HG02759 (cell line): Measurements from ENCODE around the gene COL23A1.
A peak's percentile ranks its signal among the peaks of the same experiment; 100 is the strongest.
"Not testable (repeated sequence)": the region's sequence is repeated elsewhere in the genome, so short reads cannot be mapped to it uniquely, and the experiment has no call there.

Experiments used
- ATAC-seq: cut with Tn5 transposase; IDR thresholded peaks from one replicate; pipeline ENCODE4 v1.9.1; 2021; ENCODE audit warnings: mild to moderate bottlenecking, moderate library complexity; ENCODE audit not compliant: unreplicated experiment

The COL23A1 gene

DNA sequence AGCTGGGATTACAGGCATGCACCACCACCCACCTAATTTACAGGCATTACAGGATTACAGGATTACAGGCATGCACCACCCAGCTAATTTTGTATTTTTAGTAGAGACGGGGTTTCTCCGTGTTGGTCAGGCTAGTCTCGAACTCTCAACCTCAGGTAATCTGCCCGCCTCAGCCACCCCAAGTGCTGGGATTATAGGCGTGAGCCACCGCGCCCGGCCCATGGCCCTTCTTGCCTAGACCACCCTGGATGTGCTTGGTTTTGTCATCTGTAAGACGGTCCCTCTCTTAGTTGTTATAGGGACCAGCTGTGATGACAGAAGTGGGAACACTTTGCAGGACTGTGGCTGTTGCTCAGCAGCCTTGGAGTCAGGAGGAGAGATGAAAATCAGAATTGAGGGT is 354.1 kb downstream of the COL23A1 start:
- no peak for ATAC-seq

DNA sequence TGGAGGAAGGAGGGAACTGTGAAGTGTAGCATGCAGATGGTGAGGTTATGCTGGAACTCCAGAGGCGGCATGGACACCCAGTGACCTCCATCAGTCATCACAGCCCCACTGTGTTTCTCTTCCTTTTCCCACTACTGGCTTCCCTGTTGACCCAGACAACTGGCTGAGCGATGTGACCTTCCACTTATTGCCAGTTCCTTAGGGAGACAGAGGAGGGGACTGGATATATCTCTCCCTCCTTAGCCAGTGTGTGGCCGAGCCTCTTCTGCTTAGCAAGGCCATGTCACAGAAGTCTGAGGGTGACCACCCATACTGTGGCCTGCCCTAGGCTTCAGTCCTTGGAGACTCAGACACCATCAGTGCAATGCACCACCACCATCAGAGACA is 354.6 kb downstream of the COL23A1 start:
- no peak for ATAC-seq

DNA sequence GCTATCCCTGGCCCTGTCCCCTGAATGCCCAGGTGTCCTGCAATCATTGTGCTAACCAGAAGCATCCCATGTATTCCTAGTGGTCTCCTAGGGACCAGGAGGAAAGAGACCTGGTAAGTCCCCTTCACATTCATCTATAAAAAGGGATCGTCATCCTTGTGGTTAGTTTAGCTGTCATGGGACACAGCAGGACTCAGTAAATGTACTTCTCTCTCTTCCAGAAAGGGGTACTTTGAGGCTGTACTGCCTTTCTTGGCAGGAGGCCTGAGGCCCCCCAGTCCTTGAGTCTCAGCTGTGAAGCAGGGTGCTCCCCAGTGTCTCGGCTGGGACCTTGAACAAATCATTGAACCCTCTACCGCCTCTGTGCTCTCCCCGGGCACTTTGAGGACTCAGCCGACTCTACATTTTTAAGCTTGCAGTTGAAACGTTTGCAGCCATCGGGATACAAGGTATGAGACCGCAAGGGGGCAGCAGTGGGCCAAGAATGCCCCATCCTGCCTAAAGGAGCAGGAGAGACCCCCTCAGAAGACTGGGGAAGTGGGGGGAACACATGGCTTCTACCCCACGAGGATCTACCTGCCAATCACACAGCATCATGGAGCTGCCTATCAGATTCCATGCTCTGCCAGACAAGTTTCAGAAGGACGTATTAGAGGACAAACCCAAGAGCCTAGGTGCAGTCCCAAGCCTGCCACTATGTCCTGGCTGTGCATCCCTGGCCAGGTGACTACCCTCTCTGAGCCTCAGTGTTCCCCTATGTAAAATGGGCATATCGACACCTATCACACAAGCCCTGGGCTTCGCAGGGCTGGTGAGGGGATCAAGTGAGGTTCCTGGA is 355.2 kb downstream of the COL23A1 start:
- ATAC-seq, result no peak

DNA sequence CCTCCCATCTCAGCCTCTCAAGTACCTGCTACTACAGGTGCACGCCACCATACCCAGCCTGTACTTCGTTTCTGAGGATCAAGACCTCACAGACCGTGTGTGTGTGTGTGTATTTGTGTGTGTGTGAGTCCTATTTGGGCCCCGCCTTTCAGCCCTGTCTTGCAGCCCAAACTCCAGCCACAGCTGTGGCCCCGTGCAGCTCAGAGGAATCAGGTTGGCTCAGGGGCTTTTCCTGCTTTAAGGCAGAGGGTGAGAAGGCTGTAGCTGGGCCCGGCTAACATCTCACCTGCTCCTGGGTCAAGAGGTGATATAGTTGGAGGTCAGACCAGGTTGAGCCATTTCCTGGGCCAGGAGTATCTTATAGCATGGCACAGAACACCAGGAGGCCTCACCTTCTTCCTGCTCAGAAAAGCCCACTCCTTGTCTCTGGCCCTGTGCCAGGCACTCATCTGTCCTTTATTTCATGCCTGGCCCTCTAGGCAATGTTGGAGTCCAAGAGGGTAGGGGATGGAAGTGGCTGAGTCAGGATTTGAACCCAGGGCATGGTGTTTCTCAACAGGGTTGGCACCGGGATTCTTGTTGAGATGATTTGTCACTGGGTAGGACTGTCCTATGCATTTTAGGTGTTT is 356.0 kb downstream of the COL23A1 start:
- ATAC-seq, result no peak

DNA sequence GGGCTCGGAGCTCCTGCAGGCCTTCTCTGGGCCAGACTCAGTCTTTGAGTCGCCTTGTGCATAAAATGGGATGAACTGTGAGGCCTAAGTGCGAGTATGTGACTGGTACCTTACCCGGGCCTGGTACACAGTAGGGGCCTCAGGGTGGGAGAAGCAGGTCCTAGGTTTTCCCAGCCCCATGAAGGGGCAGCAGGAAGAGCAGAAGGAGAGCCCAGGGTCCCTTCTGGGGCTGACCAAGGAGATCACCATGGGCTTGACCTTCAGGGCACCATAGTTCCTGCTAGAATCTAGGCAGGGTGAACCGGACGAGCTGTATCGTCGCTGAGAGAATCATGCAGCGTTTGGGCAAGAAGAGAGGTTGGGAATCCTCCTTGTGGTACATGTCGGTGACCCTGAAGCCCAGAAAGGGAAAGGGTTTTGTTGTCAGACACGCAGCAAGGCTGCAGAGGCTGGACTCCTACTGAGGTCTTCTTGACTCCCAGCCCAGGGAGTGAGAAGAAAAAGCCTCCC is 357.2 kb downstream of the COL23A1 start:
- no peak for ATAC-seq

DNA sequence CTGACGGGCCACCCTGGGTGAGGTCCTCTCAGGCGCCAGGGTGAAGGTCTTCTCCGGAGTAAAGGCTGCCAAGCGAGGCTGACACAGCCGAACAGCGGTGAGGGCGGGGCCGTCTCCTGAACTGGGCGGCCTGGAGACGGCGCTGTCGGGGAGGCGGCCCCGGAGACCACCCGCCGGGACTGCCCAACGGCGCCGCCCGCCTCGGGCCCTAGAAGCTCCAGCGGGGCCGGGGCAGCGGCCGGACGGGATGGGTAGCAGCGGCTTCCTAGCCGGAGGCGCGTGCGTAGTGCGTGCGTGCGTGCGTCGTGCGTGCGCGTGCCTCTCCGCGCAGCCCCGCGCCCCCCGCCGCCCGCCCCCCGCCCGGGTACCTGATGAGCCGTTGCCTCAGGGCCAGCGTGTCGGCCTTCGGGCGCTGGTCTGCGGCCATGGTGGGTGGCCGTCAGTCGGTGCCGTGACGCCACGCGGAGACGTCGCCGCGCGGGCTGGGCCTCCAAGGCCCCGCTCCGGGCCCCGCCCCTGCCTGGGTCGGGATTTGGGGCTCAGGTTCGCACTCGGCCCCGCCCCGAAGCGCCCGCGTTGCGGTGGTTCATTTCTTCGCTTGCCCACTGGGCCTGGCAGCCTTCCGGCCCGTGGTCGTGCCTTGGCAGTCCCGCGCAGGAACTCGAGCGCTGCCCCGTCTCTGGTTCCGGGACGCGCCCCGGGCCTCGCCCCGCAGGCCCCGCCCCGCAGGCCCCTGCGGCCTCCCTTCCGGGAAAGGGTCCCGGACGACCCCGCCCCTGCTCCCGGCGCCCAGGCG is 357.9 kb downstream of the COL23A1 start, which contains the start of gene PHYKPL:
PHYKPL (minus strand) TSS at position 679 of the 796 bp plus-strand sequence; CDS start at position 427, 252 bp downstream.
- peak; percentile 77 for ATAC-seq

DNA sequence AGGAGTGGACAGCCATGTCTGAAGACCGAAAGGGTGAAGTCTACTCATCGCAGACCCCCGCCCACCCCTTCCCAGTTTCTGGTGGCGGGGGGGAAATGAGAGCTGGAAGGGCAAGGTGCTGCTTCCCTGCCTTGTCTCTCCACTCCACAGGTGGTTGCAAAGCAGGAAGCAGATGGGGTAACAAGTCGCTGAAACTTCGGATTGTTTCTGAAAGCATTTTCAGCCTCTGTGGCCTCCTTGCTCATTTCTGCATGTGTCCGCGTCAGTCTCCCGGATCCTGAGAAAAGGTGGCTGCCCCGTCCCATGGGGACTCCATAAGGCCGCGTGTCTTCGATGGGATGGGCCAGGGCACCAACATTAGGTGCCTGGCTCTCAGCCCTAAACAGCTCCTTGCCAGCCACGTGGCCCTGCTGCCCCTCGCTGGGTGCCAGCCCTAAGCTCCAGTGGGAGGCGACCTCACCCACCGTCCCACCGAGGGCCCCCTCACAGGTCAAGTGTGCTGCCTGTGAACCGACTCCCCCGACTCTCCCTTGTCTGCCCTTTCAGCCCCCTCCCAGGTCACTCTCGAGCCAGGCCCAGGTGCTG is 358.6 kb downstream of the COL23A1 start:
- ATAC-seq, result no peak

DNA sequence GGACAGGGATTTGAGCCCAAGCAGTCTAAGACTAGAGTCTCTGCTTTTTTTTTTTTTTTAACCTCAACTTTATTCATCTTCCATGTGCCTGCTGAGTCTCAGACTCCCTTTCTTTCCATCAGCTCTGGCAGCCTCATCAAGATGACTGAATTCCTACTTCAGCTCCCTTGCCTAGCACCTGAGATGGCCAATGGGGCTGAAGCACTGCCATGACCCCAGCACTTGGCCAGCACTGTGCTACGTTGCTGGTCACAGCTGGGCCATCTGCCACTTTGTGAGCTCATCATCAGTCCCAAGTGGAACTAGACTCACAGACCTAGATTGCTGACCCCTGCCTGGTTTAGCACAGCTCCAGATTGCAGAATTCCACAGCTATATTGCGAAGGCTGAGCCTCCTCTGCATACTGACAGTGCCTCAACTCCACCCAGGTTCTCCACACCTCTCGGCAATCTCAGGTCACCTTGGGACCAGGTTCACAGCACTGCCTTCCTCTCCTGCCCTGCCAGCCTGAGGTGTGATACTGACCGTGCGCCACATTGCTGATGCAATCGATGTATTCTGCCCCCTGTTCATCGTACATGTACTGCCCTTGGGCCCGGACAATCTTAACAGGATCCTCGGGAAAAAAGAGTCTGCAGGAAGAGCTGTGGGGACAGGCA is 359.2 kb downstream of the COL23A1 start:
- ATAC-seq, result no peak

DNA sequence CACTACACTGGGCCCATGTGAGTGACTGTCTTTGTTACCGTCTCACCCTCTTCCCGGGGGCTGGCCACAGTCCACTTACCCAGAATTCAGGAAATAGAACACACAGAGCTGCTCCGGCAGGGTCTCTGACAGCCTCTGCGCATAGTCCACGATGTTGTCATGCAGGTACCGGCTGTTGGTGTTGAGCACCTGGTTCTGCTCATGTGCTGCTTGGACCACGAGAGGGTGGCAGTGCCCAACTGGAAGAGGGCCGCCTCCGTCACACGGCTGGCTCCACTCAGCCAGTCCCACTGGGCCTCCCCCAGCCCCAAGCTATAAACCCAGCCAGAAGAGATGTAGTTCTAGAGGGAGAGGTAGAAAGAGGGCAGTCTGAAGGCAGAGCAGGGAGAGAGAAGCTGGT is 360.3 kb downstream of the COL23A1 start:
- ATAC-seq, result no peak

DNA sequence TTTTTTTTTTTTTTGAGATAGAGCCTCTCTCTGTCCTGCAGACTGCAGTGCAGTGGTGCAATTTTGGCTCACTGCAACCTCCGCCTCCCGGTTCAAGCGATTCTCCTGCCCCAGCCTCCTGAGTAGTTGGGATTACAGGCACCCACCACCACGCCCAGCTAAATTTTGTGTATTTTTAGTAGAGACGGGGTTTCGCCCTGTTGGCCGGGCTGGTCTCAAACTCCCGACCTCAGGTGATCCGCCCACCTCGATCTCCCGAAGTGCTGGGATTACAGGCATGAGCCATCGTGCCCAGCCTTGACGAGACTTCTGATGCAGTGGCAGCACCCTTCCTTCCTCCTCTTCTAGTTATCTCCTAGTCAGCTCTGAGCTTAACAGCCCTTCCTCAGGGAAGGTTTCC is 361.1 kb downstream of the COL23A1 start:
- not testable (repeated sequence) for ATAC-seq

DNA sequence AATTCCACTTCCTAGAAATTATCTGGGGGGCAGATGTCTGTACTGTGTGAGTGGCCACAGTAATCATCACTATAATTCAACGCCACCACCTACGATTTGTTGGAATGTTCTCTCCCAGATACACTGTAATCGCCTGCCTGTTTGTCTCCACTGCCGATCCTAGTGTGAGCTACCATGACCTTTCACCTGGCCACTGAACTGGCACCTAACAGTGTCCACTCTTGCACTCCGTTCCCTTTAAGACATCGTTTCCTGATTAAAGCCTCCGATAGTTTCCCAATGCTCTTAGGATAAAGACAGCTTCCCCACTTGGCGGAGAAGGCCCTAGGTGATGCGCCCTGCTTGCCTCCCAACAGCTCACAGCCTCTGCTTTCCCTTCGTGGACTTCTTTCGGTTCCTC is 361.6 kb downstream of the COL23A1 start:
- ATAC-seq, result no peak

DNA sequence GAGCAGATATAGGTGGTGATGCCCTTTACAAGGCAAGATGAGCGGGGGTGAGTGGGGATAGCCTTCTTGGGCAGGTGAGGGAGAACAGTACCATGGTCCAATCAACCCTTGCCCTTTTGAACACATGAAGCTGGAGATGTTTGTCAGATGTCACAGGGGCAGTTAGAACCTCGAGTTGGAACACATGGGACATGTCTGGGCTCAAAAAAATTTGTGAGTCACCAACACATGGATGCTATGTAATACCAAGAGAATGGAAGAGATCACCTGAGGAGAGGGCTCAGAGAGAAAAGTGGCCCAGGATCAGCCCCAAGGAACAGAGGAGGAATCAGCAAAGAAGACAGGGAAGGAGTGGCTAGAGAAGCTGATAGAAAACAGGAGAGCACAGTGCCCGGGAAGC is 362.3 kb downstream of the COL23A1 start:
- no peak for ATAC-seq

DNA sequence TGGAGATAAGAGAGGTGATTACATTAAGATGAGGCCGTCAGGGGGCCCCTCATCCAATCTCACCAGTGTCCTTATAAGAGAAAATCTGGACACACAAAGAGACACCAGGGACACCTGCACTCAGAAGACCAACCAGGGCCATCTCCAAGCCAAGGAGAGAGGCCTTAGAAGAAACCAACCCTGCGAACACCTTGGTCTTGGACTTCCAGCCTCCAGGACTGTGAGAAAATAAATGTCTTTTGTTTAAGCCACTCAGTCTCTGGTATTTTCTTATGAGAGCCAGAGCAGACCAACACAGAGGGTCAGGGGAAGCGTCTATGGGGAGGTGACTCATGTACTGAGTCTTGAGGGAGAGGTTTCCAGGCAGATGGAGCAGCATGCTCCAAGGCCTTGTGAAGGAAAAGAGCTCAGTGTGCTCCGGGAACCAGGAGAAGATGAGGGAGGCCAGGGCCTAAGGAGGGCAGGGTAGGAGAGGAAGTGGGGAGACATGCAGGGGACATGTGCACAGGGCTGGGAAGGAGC is 363.0 kb downstream of the COL23A1 start:
- ATAC-seq, result no peak

DNA sequence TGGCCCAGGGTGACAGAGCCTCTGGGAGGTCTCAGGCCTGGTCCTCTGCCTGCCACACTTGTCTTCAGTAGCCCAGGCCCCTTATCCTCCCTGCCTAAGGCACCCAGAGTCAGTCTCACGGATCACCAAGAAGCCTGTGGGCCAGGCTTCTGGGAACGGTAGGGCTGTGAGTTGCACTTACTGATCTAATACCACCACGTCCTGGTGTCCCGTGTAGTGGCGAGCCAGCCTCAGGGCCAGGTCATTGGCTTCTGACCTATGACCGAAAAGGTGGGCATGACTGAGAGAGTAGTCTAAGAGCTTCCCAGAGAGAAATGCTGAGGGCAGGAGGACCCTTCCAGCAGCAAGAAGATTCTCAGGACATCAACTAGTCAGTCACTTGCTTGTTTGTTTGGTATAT is 365.0 kb downstream of the COL23A1 start:
- ATAC-seq, result no peak

DNA sequence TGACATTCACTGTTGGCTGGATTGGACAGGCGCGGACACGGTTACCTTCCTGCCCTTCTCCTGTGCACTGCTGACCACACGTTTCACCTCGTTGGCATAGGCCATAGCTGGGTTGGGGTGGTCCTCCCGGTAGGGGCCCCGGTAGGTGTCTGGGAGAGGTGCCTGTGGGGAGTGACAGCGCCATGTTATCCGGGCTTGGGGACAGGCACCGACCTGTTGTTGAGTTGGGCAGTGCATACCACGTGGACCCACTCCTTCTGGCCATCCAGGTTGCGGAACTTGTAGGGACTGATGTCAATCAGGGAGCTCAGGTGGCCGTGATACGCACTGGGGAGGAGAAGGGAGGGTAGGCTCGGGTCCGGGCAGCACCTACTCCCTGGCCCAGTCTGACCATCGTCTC is 365.8 kb downstream of the COL23A1 start:
- ATAC-seq, result no peak

DNA sequence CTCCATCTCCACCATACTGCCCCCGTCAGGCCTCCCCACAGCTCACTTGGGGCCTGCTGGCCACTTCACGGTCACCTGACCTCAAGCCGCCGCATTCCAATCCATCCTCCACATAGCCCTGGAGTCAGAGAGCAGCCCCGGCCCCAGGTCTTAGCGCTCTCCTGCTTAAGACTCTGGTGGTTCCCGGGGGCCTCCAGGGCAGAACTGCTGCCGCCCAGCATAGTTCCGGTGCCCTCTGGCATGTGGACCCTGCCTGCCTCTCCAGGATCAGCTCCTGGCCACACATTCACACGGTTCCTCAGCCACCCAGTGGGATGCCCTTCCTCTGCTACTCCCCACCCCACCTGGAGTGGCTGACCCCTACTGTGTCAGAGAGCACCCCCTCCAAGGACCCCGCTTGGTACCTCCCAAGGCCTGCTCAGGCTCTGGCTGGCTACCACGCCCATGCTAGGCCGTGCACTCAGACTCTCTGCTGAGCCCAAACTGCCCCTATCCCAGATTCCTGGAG is 366.3 kb downstream of the COL23A1 start:
- ATAC-seq, result no peak

DNA sequence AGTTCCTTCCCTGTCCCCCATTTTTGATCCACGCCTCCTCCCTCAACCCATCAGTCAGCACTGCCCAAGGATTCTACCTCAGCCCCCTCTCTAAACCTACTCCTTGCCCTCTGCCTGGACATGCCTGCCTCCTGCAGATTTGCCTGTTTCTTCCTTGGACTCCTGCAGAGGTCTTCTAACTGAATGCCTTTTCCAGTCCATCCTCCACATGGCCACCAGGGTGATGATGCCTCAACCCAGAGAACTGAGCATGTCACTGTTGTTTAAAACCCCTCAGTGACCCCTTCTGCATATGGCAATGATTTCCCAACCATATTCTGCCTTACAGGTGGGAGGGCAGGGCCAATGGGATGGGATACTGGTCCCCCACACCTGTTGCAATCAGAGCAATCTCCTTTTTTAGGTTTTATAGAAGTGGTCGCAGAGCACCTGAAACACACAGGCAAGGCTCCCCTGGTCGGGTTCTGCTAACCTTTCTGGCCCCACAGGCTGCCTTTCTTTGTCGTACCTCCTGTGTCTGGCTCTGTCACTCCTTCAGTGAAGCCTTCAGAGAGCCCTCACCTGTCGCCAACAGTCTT is 366.9 kb downstream of the COL23A1 start:
- no peak for ATAC-seq

DNA sequence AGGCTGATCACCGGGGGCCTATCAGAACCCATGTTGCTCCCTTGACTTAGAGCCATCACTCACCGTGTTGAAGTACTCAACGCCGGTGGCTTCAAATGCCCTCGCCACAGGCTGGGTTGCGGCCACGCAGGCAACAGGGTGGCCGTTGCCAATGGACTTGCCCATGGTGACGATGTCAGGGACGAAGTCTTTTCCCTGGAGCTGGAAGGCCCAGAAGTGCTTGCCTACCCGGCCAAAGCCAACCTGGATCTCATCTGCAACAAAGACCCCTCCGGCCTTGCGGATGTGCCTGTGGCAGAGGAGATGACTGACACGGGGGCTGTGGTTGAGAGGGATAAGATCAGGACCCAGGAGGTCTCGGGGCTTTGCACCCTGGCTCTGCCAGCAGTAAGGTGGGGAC is 367.9 kb downstream of the COL23A1 start:
- no peak for ATAC-seq

DNA sequence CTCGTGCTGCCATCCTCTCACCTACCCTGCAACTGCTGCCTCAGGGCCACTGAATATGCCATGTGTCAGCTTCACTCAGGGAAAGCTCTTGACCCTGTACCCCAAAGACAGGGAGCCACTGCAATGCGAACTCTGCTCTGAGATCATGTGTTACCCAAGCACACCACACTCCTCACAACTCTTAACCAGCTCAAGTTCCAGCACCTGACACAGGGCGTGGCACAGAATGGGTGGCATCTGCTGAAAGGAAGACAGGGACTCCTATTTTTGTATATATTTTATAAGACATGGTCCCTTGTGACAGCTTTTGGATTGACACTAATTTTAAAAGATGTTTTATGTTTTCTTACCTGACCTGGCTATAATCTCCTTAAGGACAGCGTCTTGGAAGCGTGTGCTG is 368.3 kb downstream of the COL23A1 start:
- ATAC-seq, result no peak

DNA sequence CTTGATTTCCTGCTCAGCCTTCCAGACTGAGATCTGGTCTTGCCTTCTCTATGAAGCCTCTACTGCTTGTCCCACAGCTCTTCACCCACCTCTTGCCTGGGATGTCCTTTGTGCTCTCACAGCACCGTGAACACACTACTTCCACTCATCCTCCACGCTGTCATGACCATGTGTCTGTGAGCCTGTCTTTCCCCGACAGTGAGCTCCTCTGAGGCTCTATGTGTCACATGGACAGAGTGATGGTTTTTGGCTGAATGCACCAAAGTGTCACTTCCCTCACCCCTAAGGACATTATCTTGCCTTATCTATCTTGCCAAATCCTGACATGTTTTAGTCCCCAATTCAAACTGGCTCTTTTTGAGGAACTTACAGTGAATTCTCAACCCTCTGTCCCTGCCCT is 368.9 kb downstream of the COL23A1 start:
- no peak for ATAC-seq
